ENCODE results near the gene LBH. TPM values are rescaled to one million over a fixed set of nuclear protein-coding genes. Genes with fewer than 3 reads are reported as not detected.

Gene LBH
- total and polyA plus RNA-seq, 10 donors: 48.7 to 178 (median 116) TPM

GRCh38 chr2:30233271-30234009 is 2.1 kb downstream of the LBH start:
- no peak for TF ChIP-seq POLR2AphosphoS5 (IDR thresholded peaks at IDR 0.05)
- peak in 1 of 11 experiments; percentile 23 for TF ChIP-seq CTCF (IDR thresholded peaks at IDR 0.05 in 8 of 11, conservative IDR thresholded peaks at IDR 0.05 in 3 of 11)
- TF ChIP-seq POLR2A (IDR thresholded peaks at IDR 0.05): peak in 1 of 3 donors; percentile 4
- intact Hi-C loops (cut with DNase I; ENCODE audit: low total_unique reads): loop anchor here (10.0 kb wide), 1 partner anchor 101 kb away; no protein-coding TSS in a partner anchor
- peak; percentile 32 for DNase-seq
- H3K4me3 ChIP-seq: peak overlapping the region; percentile 73 to 94 (median 80)
- no peaks in the 10 kb centered on the region for H3K9me3 ChIP-seq
- WGBS, 5 donors: 39 to 55% (median 48%) methylated on average over 4 of the region's 4 CpGs
- peaks cover 0 to 29% (median 0%) of the 10 kb centered on the region in 7 donors for H3K27me3 ChIP-seq (replicated peaks in 1 of 7)
- peaks cover 0 to 42% (median 31%) of the 10 kb centered on the region in 6 donors for H3K36me3 ChIP-seq
- H3K27ac ChIP-seq: peak overlapping the region; percentile 6 to 98 (median 96)
- peaks cover 41 to 91% (median 70%) of the 10 kb centered on the region in 6 donors for H3K4me1 ChIP-seq

GRCh38 chr2:30234180-30234971 is 3.0 kb downstream of the LBH start:
- Histone ChIP-seq H3K4me1 (peaks cover 51 to 98% (median 80%) of the 10 kb centered on the region in 6 donors), H3K27me3 (replicated peaks in 1 of 7) (peaks cover 0 to 29% (median 0%) of the 10 kb centered on the region in 7 donors), H3K9me3 (no peaks in the 10 kb centered on the region), H3K27ac (peak overlapping the region; percentile 6 to 98 (median 96)), H3K4me3 (peak overlapping the region; percentile 73 to 94 (median 80)), H3K36me3 (peaks cover 0 to 51% (median 37%) of the 10 kb centered on the region in 6 donors)
- 43 to 68% (median 51%) methylated on average over 11 to 12 of the region's 12 CpGs for WGBS, 5 donors
- intact Hi-C loops (cut with DNase I; ENCODE audit: low total_unique reads): loop anchor here (10.0 kb wide), 1 partner anchor 100 kb away; no protein-coding TSS in a partner anchor
- peak; percentile 79 for DNase-seq
- TF ChIP-seq POLR2AphosphoS5 (IDR thresholded peaks at IDR 0.05) (peak in 1 of 3 donors; percentile 53), POLR2A (IDR thresholded peaks at IDR 0.05) (no peak)

GRCh38 chr2:30235008-30235655 is 3.8 kb downstream of the LBH start:
- 64 to 79% (median 71%) methylated on average over 6 of the region's 6 CpGs for WGBS, 5 donors
- intact Hi-C loops (cut with DNase I; ENCODE audit: low total_unique reads): loop anchor here (10.0 kb wide), 1 partner anchor 100 kb away; no protein-coding TSS in a partner anchor
- Histone ChIP-seq H3K36me3 (peaks cover 0 to 59% (median 40%) of the 10 kb centered on the region in 6 donors), H3K4me1 (peaks cover 58 to 98% (median 83%) of the 10 kb centered on the region in 6 donors), H3K27ac (peak overlapping the region; percentile 6 to 98 (median 96)), H3K27me3 (replicated peaks in 1 of 7) (peaks cover 0 to 29% (median 0%) of the 10 kb centered on the region in 7 donors), H3K4me3 (peak overlapping the region in 6 of 8 donors; percentile 73 to 85 (median 78)), H3K9me3 (no peaks in the 10 kb centered on the region)
- DNase-seq: peak; percentile 62
- TF ChIP-seq POLR2A (IDR thresholded peaks at IDR 0.05) (no peak), POLR2AphosphoS5 (IDR thresholded peaks at IDR 0.05) (no peak), CTCF (IDR thresholded peaks at IDR 0.05 in 8 of 11, conservative IDR thresholded peaks at IDR 0.05 in 3 of 11) (no peak)
